ENCODE data around the gene TRIM52. TPM values are rescaled to one million over a fixed set of nuclear protein-coding genes. Genes with fewer than 3 reads are reported as not detected.
"Not testable (repeated sequence)": the region's sequence is repeated elsewhere in the genome, so short reads cannot be mapped to it uniquely, and the experiment has no call there.

The TRIM52 gene
- polyA plus RNA-seq, 1 experiment, result 6.7 TPM

DNA sequence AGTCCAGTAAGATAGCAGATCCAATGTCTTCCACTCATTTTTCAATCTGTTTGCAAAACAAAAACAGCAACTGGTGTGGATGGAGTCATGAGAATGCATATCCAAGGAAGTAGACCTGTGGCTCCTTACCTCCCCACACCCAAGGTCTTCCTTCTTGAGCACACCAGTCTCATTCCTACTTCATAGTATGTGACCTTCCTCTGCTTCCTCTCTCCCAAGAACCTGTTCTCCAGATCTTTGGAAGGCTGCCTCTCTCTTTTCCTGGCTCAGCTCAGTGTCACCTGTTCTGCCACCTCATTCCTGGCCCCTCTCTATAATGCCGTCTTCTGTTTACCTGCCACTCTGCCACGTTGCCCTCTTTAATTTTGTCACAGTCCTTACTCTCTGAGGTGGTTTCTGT, 48.0 kb downstream of the TRIM52 start:
- ChIA-PET POLR2A (no interaction called here), CTCF (interaction anchor here (1.4 kb wide), 1 partner anchor 21 kb away, joined by 4 read pairs; no protein-coding TSS in a partner anchor)
- TF ChIP-seq, protein P1, sequence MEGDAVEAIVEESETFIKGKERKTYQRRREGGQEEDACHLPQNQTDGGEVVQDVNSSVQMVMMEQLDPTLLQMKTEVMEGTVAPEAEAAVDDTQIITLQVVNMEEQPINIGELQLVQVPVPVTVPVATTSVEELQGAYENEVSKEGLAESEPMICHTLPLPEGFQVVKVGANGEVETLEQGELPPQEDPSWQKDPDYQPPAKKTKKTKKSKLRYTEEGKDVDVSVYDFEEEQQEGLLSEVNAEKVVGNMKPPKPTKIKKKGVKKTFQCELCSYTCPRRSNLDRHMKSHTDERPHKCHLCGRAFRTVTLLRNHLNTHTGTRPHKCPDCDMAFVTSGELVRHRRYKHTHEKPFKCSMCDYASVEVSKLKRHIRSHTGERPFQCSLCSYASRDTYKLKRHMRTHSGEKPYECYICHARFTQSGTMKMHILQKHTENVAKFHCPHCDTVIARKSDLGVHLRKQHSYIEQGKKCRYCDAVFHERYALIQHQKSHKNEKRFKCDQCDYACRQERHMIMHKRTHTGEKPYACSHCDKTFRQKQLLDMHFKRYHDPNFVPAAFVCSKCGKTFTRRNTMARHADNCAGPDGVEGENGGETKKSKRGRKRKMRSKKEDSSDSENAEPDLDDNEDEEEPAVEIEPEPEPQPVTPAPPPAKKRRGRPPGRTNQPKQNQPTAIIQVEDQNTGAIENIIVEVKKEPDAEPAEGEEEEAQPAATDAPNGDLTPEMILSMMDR (IDR thresholded peaks at IDR 0.05; ENCODE audit: insufficient read depth, low read depth, low read length), result no peak
- DNase-seq (ENCODE audit: low read depth), result no peak
- Histone ChIP-seq H3K27me3 (ENCODE audit: control insufficient read depth, insufficient read depth, low read length) (peaks cover 2% of the 10 kb centered on the region; the same call in 1 of the 2 replicates), H3K4me3 (ENCODE audit: low read depth, low read length) (no peak overlapping the region), H3K36me3 (ENCODE audit: control insufficient read depth, insufficient read depth, low read length) (no peaks in the 10 kb centered on the region)

DNA sequence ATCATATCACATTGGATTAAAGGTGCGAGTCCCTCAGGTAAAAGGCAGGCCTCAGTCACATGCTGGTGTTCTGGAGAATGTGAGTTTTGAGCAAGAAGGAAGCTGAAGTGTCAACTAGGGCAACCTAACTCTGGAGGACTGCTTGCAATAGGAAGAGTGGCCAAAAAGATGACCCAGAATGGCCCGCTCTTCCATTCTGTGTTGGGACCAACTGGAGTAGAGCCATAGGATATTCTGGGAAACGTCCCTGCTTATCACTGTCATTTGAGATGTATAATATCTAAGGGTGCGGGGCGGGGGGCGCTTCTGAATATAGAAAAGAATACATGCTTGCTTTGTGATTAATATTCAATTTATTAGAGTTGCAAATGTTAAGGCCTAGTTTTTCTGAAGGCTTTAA, 48.9 kb downstream of the TRIM52 start:
- ChIA-PET CTCF (interaction anchor here (1.4 kb wide), 1 partner anchor 20 kb away, joined by 4 read pairs; no protein-coding TSS in a partner anchor), POLR2A (no interaction called here)

DNA sequence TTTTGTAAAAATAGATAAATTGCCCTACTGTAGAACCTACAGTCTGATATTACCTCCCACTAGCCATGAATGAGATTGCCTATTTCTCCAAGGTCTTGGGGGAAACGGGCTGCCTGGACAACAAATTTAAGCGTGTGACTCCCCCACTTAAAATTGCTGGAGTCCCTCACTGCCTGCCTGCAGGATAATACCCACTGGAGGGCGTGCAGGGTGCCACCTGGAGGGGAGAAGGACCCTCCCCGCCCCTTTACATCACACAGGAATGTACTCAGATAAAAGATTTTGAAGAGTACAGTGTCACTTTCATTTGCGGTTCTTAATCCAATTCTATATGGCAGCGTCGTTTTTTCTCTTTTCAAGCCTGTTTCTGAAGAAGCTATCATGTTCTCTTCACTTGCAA, 49.7 kb downstream of the TRIM52 start:
- CTCF ChIA-PET, result no interaction called here
- no peak for DNase-seq (ENCODE audit: low read depth)
- TF ChIP-seq, protein P1 (IDR thresholded peaks at IDR 0.05; ENCODE audit: insufficient read depth, low read depth, low read length), result no peak
- no peaks in the 10 kb centered on the region for H3K36me3 ChIP-seq (ENCODE audit: control insufficient read depth, insufficient read depth, low read length)
- H3K4me3 ChIP-seq (ENCODE audit: low read depth, low read length), result no peak overlapping the region
- POLR2A ChIA-PET, result no interaction called here
- peaks cover 2% of the 10 kb centered on the region; the same call in 1 of the 2 replicates for H3K27me3 ChIP-seq (ENCODE audit: control insufficient read depth, insufficient read depth, low read length)

More for the DNA sequence above, 48.9 kb downstream of the TRIM52 start:
- Histone ChIP-seq H3K27me3 (ENCODE audit: control insufficient read depth, insufficient read depth, low read length) (peaks cover 2% of the 10 kb centered on the region; the same call in 1 of the 2 replicates), H3K36me3 (ENCODE audit: control insufficient read depth, insufficient read depth, low read length) (no peaks in the 10 kb centered on the region), H3K4me3 (ENCODE audit: low read depth, low read length) (no peak overlapping the region)
- DNase-seq (ENCODE audit: low read depth), result no peak
- TF ChIP-seq, protein P1 (IDR thresholded peaks at IDR 0.05; ENCODE audit: insufficient read depth, low read depth, low read length), result no peak

DNA sequence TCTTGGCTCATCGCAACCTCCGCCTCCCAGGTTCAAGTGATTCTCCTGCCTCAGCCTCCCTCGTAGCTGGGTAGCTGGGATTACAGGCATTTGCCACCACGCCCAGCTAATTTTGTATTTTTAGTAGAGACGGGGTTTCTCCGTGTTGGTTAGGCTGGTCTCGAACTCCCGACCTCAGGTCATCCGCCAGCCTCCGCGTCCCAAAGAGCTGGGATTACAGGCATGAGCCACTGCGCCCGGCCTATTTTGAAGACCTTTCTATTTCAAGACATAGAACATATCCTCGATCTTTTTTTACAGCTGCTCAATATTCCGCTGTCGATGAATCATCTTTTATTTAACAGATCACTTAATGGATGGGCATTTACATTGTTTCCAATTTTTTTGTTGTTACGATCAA, 50.2 kb downstream of the TRIM52 start:
- CTCF ChIA-PET, result not testable (repeated sequence)

DNA sequence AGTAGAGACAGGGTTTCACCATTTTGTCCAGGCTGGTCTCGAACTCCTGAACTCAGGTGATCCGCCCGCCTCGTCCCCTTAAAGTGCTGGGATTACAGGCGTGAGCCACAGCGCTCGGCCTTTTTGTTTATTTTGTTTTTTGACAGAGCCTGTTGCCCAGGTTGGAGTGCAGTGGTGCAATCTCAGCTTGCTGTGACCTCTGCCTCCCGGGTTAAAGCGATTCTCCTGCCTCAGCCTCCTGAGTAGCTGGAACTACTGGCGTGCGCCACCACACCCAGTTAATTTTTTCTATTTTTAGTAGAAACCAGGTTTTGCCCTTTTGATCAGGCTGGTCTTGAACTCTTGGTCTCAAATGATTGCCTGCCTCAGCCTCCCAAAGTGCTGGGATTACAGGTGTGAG, 50.8 kb downstream of the TRIM52 start:
- H3K36me3 ChIP-seq (ENCODE audit: control insufficient read depth, insufficient read depth, low read length); H3K27me3 ChIP-seq (ENCODE audit: control insufficient read depth, insufficient read depth, low read length); DNase-seq (ENCODE audit: low read depth); CTCF ChIA-PET; POLR2A ChIA-PET; H3K4me3 ChIP-seq (ENCODE audit: low read depth, low read length): not testable (repeated sequence)

More for the DNA sequence above, 50.2 kb downstream of the TRIM52 start:
- H3K27me3 ChIP-seq (ENCODE audit: control insufficient read depth, insufficient read depth, low read length); H3K36me3 ChIP-seq (ENCODE audit: control insufficient read depth, insufficient read depth, low read length); H3K4me3 ChIP-seq (ENCODE audit: low read depth, low read length); DNase-seq (ENCODE audit: low read depth); POLR2A ChIA-PET: not testable (repeated sequence)

DNA sequence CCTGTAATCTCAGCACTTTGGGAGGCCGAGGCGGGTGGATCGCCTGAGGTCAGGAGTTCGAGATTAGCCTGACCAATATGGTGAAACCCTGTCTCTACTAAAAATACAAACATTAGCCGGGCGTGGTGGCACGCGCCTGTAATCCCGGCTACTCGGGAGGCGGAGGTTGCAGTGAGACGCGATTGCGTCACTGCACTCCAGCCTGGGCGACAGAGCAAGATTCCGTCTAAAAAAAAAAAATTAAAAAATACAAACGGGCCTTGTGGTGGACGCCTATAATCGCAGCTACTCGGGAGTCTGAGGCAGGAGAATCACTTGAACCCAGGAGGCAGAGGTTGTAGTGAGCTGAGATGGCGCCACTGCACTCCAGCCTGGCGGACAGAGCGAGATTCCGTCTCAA, 51.9 kb downstream of the TRIM52 start:
- H3K27me3 ChIP-seq (ENCODE audit: control insufficient read depth, insufficient read depth, low read length); H3K36me3 ChIP-seq (ENCODE audit: control insufficient read depth, insufficient read depth, low read length); CTCF ChIA-PET; DNase-seq (ENCODE audit: low read depth); H3K4me3 ChIP-seq (ENCODE audit: low read depth, low read length); POLR2A ChIA-PET: not testable (repeated sequence)

DNA sequence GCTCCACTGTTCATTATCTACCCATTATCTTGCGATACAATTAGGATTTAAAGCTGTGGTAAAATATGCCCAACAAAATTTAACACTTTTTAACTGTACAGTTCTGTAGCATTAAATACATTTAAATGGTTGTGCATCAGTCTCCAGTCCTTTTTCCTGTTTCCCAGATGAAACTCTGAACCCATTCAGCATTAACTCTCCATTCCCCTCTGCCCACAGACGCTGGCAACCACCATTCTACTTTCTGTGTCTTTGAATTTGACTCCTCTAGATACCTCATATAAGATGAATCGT, 53.0 kb downstream of the TRIM52 start:
- Histone ChIP-seq H3K36me3 (ENCODE audit: control insufficient read depth, insufficient read depth, low read length) (no peaks in the 10 kb centered on the region), H3K4me3 (ENCODE audit: low read depth, low read length) (no peak overlapping the region), H3K27me3 (ENCODE audit: control insufficient read depth, insufficient read depth, low read length) (peaks cover under 1% of the 10 kb centered on the region; the same call in 1 of the 2 replicates)
- no peak for DNase-seq (ENCODE audit: low read depth)
- TF ChIP-seq, protein P1 (IDR thresholded peaks at IDR 0.05; ENCODE audit: insufficient read depth, low read depth, low read length), result no peak
- ChIA-PET POLR2A (no interaction called here), CTCF (interaction anchor here (1.3 to 2.6 kb wide), 4 partner anchors 9 to 40 kb away, joined by 4 to 12 read pairs (median 4); no protein-coding TSS in a partner anchor)
